GM12865 (cell line): ENCODE results near the gene DOK7.
"Not testable (repeated sequence)": the region's sequence is repeated elsewhere in the genome, so short reads cannot be mapped to it uniquely, and the experiment has no call there.

ENCODE experiments used
- DNase-seq: peaks from one replicate; pipeline ENCODE4 v3.0.0; 2010; ENCODE audit warnings: low read depth
- H3K4me3 ChIP-seq: 2 replicates; pipeline ENCODE4 v1.5.1; 2011; ENCODE audit warnings: mild to moderate bottlenecking, low read depth, low read length, control low read depth
- TF ChIP-seq, protein P1 (sequence below): IDR thresholded peaks from 2 replicates; pipeline ENCODE4 v1.5.1; 2011; ENCODE audit warnings: low read length, control low read depth, low read depth, inconsistent platforms; ENCODE audit not compliant: insufficient read depth; ENCODE audit errors: missing control alignments

DOK7 gene

GRCh38 chr4:3452376-3452775 lies 10.7 kb upstream of the DOK7 start:
- no peak overlapping the region for H3K4me3 ChIP-seq
- TF ChIP-seq, protein P1, sequence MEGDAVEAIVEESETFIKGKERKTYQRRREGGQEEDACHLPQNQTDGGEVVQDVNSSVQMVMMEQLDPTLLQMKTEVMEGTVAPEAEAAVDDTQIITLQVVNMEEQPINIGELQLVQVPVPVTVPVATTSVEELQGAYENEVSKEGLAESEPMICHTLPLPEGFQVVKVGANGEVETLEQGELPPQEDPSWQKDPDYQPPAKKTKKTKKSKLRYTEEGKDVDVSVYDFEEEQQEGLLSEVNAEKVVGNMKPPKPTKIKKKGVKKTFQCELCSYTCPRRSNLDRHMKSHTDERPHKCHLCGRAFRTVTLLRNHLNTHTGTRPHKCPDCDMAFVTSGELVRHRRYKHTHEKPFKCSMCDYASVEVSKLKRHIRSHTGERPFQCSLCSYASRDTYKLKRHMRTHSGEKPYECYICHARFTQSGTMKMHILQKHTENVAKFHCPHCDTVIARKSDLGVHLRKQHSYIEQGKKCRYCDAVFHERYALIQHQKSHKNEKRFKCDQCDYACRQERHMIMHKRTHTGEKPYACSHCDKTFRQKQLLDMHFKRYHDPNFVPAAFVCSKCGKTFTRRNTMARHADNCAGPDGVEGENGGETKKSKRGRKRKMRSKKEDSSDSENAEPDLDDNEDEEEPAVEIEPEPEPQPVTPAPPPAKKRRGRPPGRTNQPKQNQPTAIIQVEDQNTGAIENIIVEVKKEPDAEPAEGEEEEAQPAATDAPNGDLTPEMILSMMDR = peak; percentile 17
- DNase-seq = no peak

DNA sequence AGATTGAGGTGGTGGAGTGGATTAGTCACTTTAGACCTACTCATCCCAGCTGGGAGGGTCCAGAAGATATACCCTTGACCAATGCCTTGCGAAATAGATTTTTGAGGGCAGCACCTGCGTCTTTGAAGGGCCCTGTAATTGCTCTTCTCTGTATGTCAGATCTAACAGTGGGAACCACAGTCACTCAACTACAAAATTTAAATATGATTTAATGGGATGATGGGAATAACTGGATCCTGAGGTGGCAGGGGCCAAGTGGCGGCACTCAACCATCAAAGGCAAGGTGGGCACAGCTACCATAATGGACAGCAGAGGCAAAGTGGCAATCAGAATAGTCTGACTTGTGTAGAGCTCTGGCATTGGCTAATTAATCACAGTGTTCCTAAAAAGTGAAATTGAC lies 7.5 kb upstream of the DOK7 start:
- not testable (repeated sequence) for DNase-seq

GRCh38 chr4:3458371-3458770 lies 4.7 kb upstream of the DOK7 start:
- H3K4me3 ChIP-seq = no peak overlapping the region
- TF ChIP-seq, protein P1 = no peak
- no peak for DNase-seq

More for the DNA sequence above, 7.5 kb upstream of the DOK7 start:
- H3K4me3 ChIP-seq = not testable (repeated sequence)

- not testable (repeated sequence) for H3K4me3 ChIP-seq, DNase-seq
Observed at GRCh38 chr4:3459156-3459555, 4.0 kb upstream of the DOK7 start.

DNA sequence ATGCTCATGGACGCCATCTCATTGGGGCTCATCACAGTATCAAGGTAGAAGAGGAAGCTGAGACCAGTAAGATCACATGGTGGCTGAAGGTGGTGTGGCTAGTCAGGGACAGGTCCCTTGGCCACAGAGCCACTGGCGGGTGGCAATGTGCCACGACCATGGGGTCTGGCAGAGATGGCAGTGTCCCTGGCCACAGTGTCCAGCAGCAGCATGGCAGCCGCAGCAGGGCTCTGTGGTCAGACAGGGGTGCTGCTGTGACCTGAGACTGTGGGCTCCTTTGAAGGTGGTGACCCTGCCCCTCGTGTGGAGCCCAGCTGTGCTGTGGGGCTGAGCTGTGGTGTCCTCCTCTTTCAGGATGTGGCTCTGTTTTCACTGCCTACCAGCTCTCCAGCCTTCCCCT lies 2.2 kb upstream of the DOK7 start:
- no peak overlapping the region for H3K4me3 ChIP-seq
- TF ChIP-seq, protein P1 = no peak
- no peak for DNase-seq

DNA sequence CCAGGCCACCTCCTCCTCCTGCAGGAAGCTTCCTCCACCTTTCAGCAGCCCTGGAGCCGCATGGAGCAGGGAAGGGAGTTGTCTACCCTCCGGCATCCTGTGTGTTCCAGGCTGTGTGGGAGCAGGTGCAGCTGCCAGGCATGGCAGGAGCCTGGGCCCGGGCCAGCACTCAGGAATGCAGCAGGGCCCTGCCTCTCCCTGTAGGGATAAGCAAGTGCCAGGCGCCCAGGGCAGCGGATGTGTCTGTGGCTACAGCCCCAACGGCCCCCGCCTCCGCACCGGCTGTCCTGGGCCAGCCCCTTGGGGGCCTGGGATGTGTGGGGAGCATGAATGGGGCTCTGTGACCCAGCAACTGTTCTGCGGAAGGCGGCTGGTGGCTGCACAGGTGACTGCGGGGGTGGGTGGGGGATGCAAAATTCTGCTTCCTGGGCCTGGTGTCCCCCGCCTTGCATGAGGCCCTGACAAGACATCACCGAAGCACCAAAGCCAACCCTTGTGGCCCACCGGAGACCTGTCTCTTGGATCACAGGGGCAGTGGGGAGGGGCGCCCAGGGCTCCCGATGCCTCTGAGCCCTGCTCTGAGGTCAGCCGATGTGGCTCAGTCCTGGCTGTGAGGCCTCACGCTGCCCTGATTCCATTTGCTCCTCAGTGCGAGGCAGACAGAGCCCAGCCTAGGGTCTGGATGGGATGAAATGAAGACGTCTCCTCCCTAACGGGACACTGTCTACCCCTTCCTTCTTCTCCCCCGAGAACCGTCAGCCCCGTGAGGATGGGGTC lies 1.4 kb upstream of the DOK7 start:
- H3K4me3 ChIP-seq = no peak overlapping the region
- no peak for DNase-seq

DNA sequence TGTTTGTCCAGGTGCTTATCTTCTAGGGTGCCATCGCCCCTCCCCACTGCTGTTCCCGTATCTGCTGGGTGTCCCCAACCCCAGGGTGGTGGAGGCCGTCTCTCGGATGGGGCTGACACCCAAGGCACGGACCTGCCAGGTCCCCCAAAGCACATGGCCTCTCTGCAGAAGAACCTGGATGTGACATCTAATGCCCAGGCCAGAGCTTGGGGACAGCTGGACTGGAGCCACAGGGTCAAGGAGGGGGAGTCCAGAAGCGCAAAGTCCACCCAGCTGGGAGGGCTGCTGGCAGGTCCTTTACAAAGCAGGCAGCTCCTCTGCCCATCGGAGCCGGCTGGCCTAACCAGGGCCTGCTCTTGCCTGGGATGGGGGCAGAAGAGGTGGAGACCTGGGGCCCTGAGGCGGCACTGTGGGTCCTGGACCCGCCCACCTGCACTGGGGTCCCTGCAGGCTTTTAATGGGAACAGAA lies 751 bp upstream of the DOK7 start:
- no peak for DNase-seq
- H3K4me3 ChIP-seq = no peak overlapping the region
- TF ChIP-seq, protein P1 = no peak

More for the DNA sequence above, 1.4 kb upstream of the DOK7 start:
- TF ChIP-seq, protein P1 = no peak
